NCI-H446 (cell line): ENCODE measurements around the gene ZBTB46.
"Not testable (repeated sequence)": the region's sequence is repeated elsewhere in the genome, so short reads cannot be mapped to it uniquely, and the experiment has no call there.

ENCODE experiments used
- DNase-seq, 2 experiments: peaks; one replicate each; lab custom pipeline; 2025; lab: John Stamatoyannopoulos, UW

Gene ZBTB46

GRCh38 chr20:63858393-63859165 lies 27.5 kb upstream of the ZBTB46 start:
- no peak for DNase-seq

- no peak for DNase-seq
These were observed 26.8 kb upstream of the ZBTB46 start for GRCh38 chr20:63857764-63858392.

GRCh38 chr20:63856098-63856511 lies 25.0 kb upstream of the ZBTB46 start:
- DNase-seq: no peak

GRCh38 chr20:63855363-63856097 lies 24.5 kb upstream of the ZBTB46 start:
- no peak for DNase-seq

- no peak for DNase-seq
These were observed 23.8 kb upstream of the ZBTB46 start for GRCh38 chr20:63854766-63855362.

- no peak for DNase-seq
These were observed 23.2 kb upstream of the ZBTB46 start for GRCh38 chr20:63854069-63854765.

- not testable (repeated sequence) for DNase-seq
These were observed 22.6 kb upstream of the ZBTB46 start for GRCh38 chr20:63853733-63854068.

GRCh38 chr20:63851548-63851943 lies 20.5 kb upstream of the ZBTB46 start:
- DNase-seq: not testable (repeated sequence)

GRCh38 chr20:63850689-63851547 lies 19.9 kb upstream of the ZBTB46 start:
- no peak for DNase-seq

GRCh38 chr20:63848003-63848911 lies 17.2 kb upstream of the ZBTB46 start:
- no peak for DNase-seq

GRCh38 chr20:63847237-63848002 lies 16.4 kb upstream of the ZBTB46 start:
- DNase-seq: no peak

- no peak for DNase-seq
These were observed 15.8 kb upstream of the ZBTB46 start for GRCh38 chr20:63846888-63847236.

GRCh38 chr20:63846128-63846771 lies 15.2 kb upstream of the ZBTB46 start:
- no peak for DNase-seq

- no peak for DNase-seq
These were observed 13.5 kb upstream of the ZBTB46 start for GRCh38 chr20:63844511-63844991.

- no peak for DNase-seq
These were observed 12.7 kb upstream of the ZBTB46 start for GRCh38 chr20:63843778-63844177.

- DNase-seq: no peak
These were observed 12.2 kb upstream of the ZBTB46 start for GRCh38 chr20:63843222-63843621.

- DNase-seq: no peak
These were observed 11.2 kb upstream of the ZBTB46 start for GRCh38 chr20:63842258-63842657.

- no peak for DNase-seq
These were observed 9.4 kb upstream of the ZBTB46 start for GRCh38 chr20:63840405-63840828.

GRCh38 chr20:63839620-63840019 lies 8.6 kb upstream of the ZBTB46 start:
- DNase-seq: no peak
